22Rv1 (cell line): ENCODE measurements around the gene CLIC3.

Experiments
- CTCF ChIP-seq: fragments of 450-650 bp; IDR thresholded peaks from 2 replicates; pipeline ENCODE4 v1.5.1; 2017; ENCODE audit warnings: mild to moderate bottlenecking
- ZFX ChIP-seq: fragments of 450-650 bp; IDR thresholded peaks from 2 replicates; pipeline ENCODE4 v1.6.1; 2017; ENCODE audit warnings: antibody characterized with exemption, borderline replicate concordance

- TF ChIP-seq CTCF (no peak), ZFX (no peak)
Measured at GRCh38 chr9:136979769-136980587, 16.4 kb downstream of the CLIC3 start.
